RWPE1 (cell line): Measurements from ENCODE around the gene SKP2.
A peak's percentile ranks its signal among the peaks of the same experiment; 100 is the strongest.
"Not testable (repeated sequence)": the region's sequence is repeated elsewhere in the genome, so short reads cannot be mapped to it uniquely, and the experiment has no call there.

ENCODE experiments used
- CTCF ChIA-PET: fragments of 350-600 bp; sonication (Branson Sonifier 250); formaldehyde crosslinking; extraction: SDS; loops from one replicate; lab custom pipeline; 2021; lab: Yijun Ruan, JAX
- POLR2A ChIA-PET: fragments of 400-600 bp; formaldehyde crosslinking; extraction: SDS; loops from one replicate; lab custom pipeline; 2020; ENCODE audit warnings: antibody characterized with exemption; ENCODE audit not compliant: low non-redundant PET; lab: Yijun Ruan, JAX
- DNase-seq: peaks from one replicate; pipeline ENCODE4 v3.0.0; 2012; ENCODE audit warnings: low spot score
- H3K27ac ChIP-seq: fragments of 450-650 bp; 2 replicates; pipeline ENCODE4 v1.5.1; 2017
- CTCF ChIP-seq: fragments of 450-650 bp; conservative IDR thresholded peaks from 2 replicates; pipeline ENCODE4 v1.5.1; 2017; ENCODE audit warnings: low read depth, mild to moderate bottlenecking

SKP2 gene

GRCh38 chr5:36181774-36182173, 29.9 kb downstream of the SKP2 start:
- no peak for DNase-seq
- POLR2A ChIA-PET, result no interaction called here
- H3K27ac ChIP-seq, result no peak overlapping the region
- CTCF ChIA-PET, result interaction anchor here (0.6 to 0.7 kb wide), 2 partner anchors 54 to 91 kb away, joined by 3 read pairs; no protein-coding TSS in a partner anchor
- no peak for TF ChIP-seq CTCF

- CTCF ChIA-PET, H3K27ac ChIP-seq, DNase-seq, POLR2A ChIA-PET: not testable (repeated sequence)
These were observed 32.5 kb downstream of the SKP2 start for GRCh38 chr5:36184408-36184807.

- H3K27ac ChIP-seq, result no peak overlapping the region
- DNase-seq, result no peak
- ChIA-PET CTCF (interaction anchor here (0.7 kb wide), 1 partner anchor 28 kb away, joined by 3 read pairs; no protein-coding TSS in a partner anchor), POLR2A (no interaction called here)
- no peak for TF ChIP-seq CTCF
These were observed 41.8 kb downstream of the SKP2 start for GRCh38 chr5:36193746-36194145.

GRCh38 chr5:36198281-36198680, 46.4 kb downstream of the SKP2 start:
- H3K27ac ChIP-seq, result no peak overlapping the region
- POLR2A ChIA-PET, result no interaction called here
- TF ChIP-seq CTCF, result no peak
- CTCF ChIA-PET, result interaction anchor here (0.7 kb wide), 1 partner anchor 42 kb away, joined by 3 read pairs; no protein-coding TSS in a partner anchor
- DNase-seq, result no peak

- DNase-seq, CTCF ChIA-PET, POLR2A ChIA-PET, H3K27ac ChIP-seq: not testable (repeated sequence)
These were observed 46.9 kb downstream of the SKP2 start for GRCh38 chr5:36198783-36199182.

- no peak for TF ChIP-seq CTCF
- POLR2A ChIA-PET, result no interaction called here
- CTCF ChIA-PET, result no interaction called here
- DNase-seq, result no peak
- no peak overlapping the region for H3K27ac ChIP-seq
These were observed 47.7 kb downstream of the SKP2 start for GRCh38 chr5:36199620-36200019.

GRCh38 chr5:36200513-36200912, 48.6 kb downstream of the SKP2 start:
- POLR2A ChIA-PET, result no interaction called here
- TF ChIP-seq CTCF, result no peak
- DNase-seq, result peak; percentile 64
- H3K27ac ChIP-seq, result no peak overlapping the region
- CTCF ChIA-PET, result interaction anchor here (0.9 kb wide), 1 partner anchor 41 kb away, joined by 5 read pairs; the partner anchor contains the start of gene NADK2
